IMR-90 (cell line): ENCODE results near the gene GPR142. TPM values are rescaled to one million over a fixed set of nuclear protein-coding genes. Genes with fewer than 3 reads are reported as not detected.

Experiments
- ATAC-seq: fragments of 200-7000 bp; cut with Tn5 transposase; 2 replicates; pipeline ENCODE4 v1.9.1; 2020; ENCODE audit warnings: low read depth, mild to moderate bottlenecking, moderate library complexity
- BruUV-seq: library from RNA; stranded (reverse); fragments of 400-500 nt; replicated peaks from 2 replicates; lab custom pipeline; 2021; lab: Mats Ljungman, UMichigan
- CTCF ChIA-PET: fragments of 300-600 bp; formaldehyde crosslinking; extraction: SDS; loops from one replicate; lab custom pipeline; 2021; ENCODE audit warnings: antibody characterized with exemption; lab: Yijun Ruan, JAX
- POLR2A ChIA-PET: fragments of 300-600 bp; sonication (Branson Sonifier 250); formaldehyde crosslinking; loops from one replicate; lab custom pipeline; 2022; ENCODE audit warnings: antibody characterized with exemption; ENCODE audit not compliant: unreplicated experiment; lab: Charles Lee
- DNase-seq: peaks from one replicate; pipeline ENCODE4 v3.0.0; 2013
- H2AFZ ChIP-seq: replicated peaks from 2 replicates; pipeline ENCODE3; 2013; ENCODE audit warnings: low read length, mild to moderate bottlenecking; ENCODE audit not compliant: poor library complexity
- H2AK5ac ChIP-seq: 2 replicates; pipeline ENCODE4 v1.6.1; 2013; ENCODE audit warnings: low read depth, low read length, inconsistent platforms
- H2AK9ac ChIP-seq: replicated peaks from 2 replicates; pipeline ENCODE3; 2013; ENCODE audit warnings: mild to moderate bottlenecking, low read depth, low read length, moderate library complexity; ENCODE audit not compliant: poor library complexity
- H2BK120ac ChIP-seq: 2 replicates; pipeline ENCODE4 v1.6.1; 2013; ENCODE audit warnings: low read depth, low read length, inconsistent platforms
- H2BK15ac ChIP-seq: 3 replicates; pipeline ENCODE4 v1.6.1; 2013; ENCODE audit warnings: low read depth, low read length, inconsistent platforms
- H2BK20ac ChIP-seq: 2 replicates; pipeline ENCODE4 v1.6.1; 2013; ENCODE audit warnings: low read depth, mild to moderate bottlenecking, inconsistent platforms, low read length, moderate library complexity
- H2BK5ac ChIP-seq: 2 replicates; pipeline ENCODE4 v1.6.1; 2013; ENCODE audit warnings: mild to moderate bottlenecking, low read depth, low read length, inconsistent platforms; ENCODE audit not compliant: poor library complexity, severe bottlenecking
- H3K14ac ChIP-seq: replicated peaks from 2 replicates; pipeline ENCODE4 v1.6.1; 2013; ENCODE audit warnings: low read depth, low read length, inconsistent platforms
- H3K18ac ChIP-seq: 2 replicates; pipeline ENCODE4 v1.6.1; 2013; ENCODE audit warnings: low read depth, low read length, control low read depth
- H3K23ac ChIP-seq: 2 replicates; pipeline ENCODE4 v1.6.1; 2013; ENCODE audit warnings: low read depth, low read length, inconsistent platforms
- H3K27ac ChIP-seq: 2 replicates; pipeline ENCODE4 v1.5.1; 2013; ENCODE audit warnings: mild to moderate bottlenecking, control low read depth, low read length; ENCODE audit not compliant: insufficient read depth
- H3K27me3 ChIP-seq: 2 replicates; pipeline ENCODE4 v1.6.1; 2013; ENCODE audit warnings: low read length; ENCODE audit not compliant: control insufficient read depth, insufficient read depth
- H3K36me3 ChIP-seq: 2 replicates; pipeline ENCODE4 v1.6.1; 2013; ENCODE audit warnings: low read length, mixed read lengths; ENCODE audit not compliant: control insufficient read depth, insufficient read depth
- H3K4ac ChIP-seq: 2 replicates; pipeline ENCODE4 v1.6.1; 2013; ENCODE audit warnings: low read depth, low read length, inconsistent platforms
- H3K4me1 ChIP-seq: 2 replicates; pipeline ENCODE4 v1.6.1; 2013; ENCODE audit warnings: low read length, mixed read lengths; ENCODE audit not compliant: control insufficient read depth, insufficient read depth
- H3K4me2 ChIP-seq: 2 replicates; pipeline ENCODE4 v1.6.1; 2013; ENCODE audit warnings: low read depth, mild to moderate bottlenecking, control low read depth, low read length, moderate library complexity
- H3K4me3 ChIP-seq: 2 replicates; pipeline ENCODE4 v1.5.1; 2013; ENCODE audit warnings: low read depth, mild to moderate bottlenecking, control low read depth, low read length, moderate library complexity; ENCODE audit not compliant: insufficient read depth
- H3K56ac ChIP-seq: 2 replicates; pipeline ENCODE4 v1.6.1; 2013; ENCODE audit warnings: low read length, inconsistent platforms; ENCODE audit not compliant: insufficient read depth; ENCODE audit errors: extremely low read depth
- H3K79me1 ChIP-seq, 2 experiments: 2 replicates each; pipeline ENCODE4 v1.6.1; 2013; ENCODE audit warnings: low read length in 2 of 2, inconsistent platforms in 1 of 2, low read depth in 1 of 2
- H3K9ac ChIP-seq: 2 replicates; pipeline ENCODE4 v1.6.1; 2013; ENCODE audit warnings: low read depth, low read length, control low read depth
- H3K9me1 ChIP-seq: 2 replicates; pipeline ENCODE4 v1.6.1; 2013; ENCODE audit warnings: low read length, inconsistent platforms; ENCODE audit not compliant: insufficient read depth
- H3K9me3 ChIP-seq: 2 replicates; pipeline ENCODE4 v1.6.1; 2013; ENCODE audit warnings: low read length; ENCODE audit not compliant: control insufficient read depth, insufficient read depth
- H4K20me1 ChIP-seq: 2 replicates; pipeline ENCODE4 v1.6.1; 2013; ENCODE audit warnings: low read length, inconsistent platforms; ENCODE audit not compliant: insufficient read depth
- H4K5ac ChIP-seq: 2 replicates; pipeline ENCODE4 v1.6.1; 2013; ENCODE audit warnings: mild to moderate bottlenecking, low read depth, low read length, control low read depth
- H4K8ac ChIP-seq, 2 experiments: 2 replicates each; pipeline ENCODE4 v1.6.1; 2013; ENCODE audit warnings: low read depth in 2 of 2, low read length in 2 of 2, control low read depth in 1 of 2, inconsistent platforms in 1 of 2
- H4K91ac ChIP-seq: 2 replicates; pipeline ENCODE4 v1.6.1; 2013; ENCODE audit warnings: low read depth, low read length, inconsistent platforms; ENCODE audit not compliant: insufficient read depth
- BHLHE40 ChIP-seq: fragments of 150-350 bp; IDR thresholded peaks from 2 replicates; pipeline ENCODE4 v1.6.1; 2016; ENCODE audit warnings: mild to moderate bottlenecking, low read depth, low read length
- CEBPB ChIP-seq: IDR thresholded peaks from 2 replicates; pipeline ENCODE4 v1.6.1; 2012; ENCODE audit warnings: low read depth, low read length, improper control_type of control experiment
- CHD1 ChIP-seq: IDR thresholded peaks from 2 replicates; pipeline ENCODE4 v1.6.1; 2012; ENCODE audit warnings: low read depth, low read length, improper control_type of control experiment
- FOS ChIP-seq: fragments of 150-350 bp; IDR thresholded peaks from 2 replicates; pipeline ENCODE4 v1.6.1; 2016; ENCODE audit warnings: low read depth, low read length
- MAFK ChIP-seq: IDR thresholded peaks from 2 replicates; pipeline ENCODE4 v1.6.1; 2012; ENCODE audit warnings: low read depth, low read length, improper control_type of control experiment
- MAZ ChIP-seq: IDR thresholded peaks from 2 replicates; pipeline ENCODE4 v1.6.1; 2012; ENCODE audit warnings: low read depth, mild to moderate bottlenecking, low read length, improper control_type of control experiment, moderate library complexity, borderline replicate concordance
- MXI1 ChIP-seq: IDR thresholded peaks from 2 replicates; pipeline ENCODE4 v1.6.1; 2012; ENCODE audit warnings: low read depth, mild to moderate bottlenecking, low read length, moderate library complexity, borderline replicate concordance
- NFE2L2 ChIP-seq: fragments of 150-350 bp; IDR thresholded peaks from 2 replicates; pipeline ENCODE4 v1.6.1; 2016; ENCODE audit warnings: low read depth, mild to moderate bottlenecking, low read length
- POLR2A ChIP-seq: IDR thresholded peaks from 2 replicates; pipeline ENCODE4 v1.6.1; 2012; ENCODE audit warnings: mild to moderate bottlenecking, low read depth, low read length
- RAD21 ChIP-seq: IDR thresholded peaks from 2 replicates; pipeline ENCODE4 v1.6.1; 2012; ENCODE audit warnings: low read length, improper control_type of control experiment
- RCOR1 ChIP-seq: IDR thresholded peaks from 2 replicates; pipeline ENCODE4 v1.6.1; 2012; ENCODE audit warnings: mild to moderate bottlenecking, low read length, improper control_type of control experiment; ENCODE audit not compliant: insufficient replicate concordance
- SMC3 ChIP-seq: fragments of 150-350 bp; IDR thresholded peaks from 2 replicates; pipeline ENCODE4 v1.6.1; 2016; ENCODE audit warnings: low read depth, mild to moderate bottlenecking, antibody characterized with exemption, low read length, moderate library complexity
- WGBS, 2 experiments: methylation state at CpG; one replicate each; pipeline versions ENCODE4 v1.1.5 to v1.1.7; 2013; ENCODE audit warnings: missing lambda C conversion rate in 2 of 2; ENCODE audit not compliant: insufficient read length in 1 of 2; ENCODE audit errors: extremely low coverage in 2 of 2; 5-methylcytosine and 5-hydroxymethylcytosine counted together
- dilution Hi-C: fragments of 300-500 bp; cut with HindIII; formaldehyde crosslinking; loops from one replicate; pipeline ENCODE4 v1.14.3; 2018; ENCODE audit warnings: low sequenced_read_pairs; ENCODE audit not compliant: unreplicated experiment
- in situ Hi-C: fragments of 300-500 bp; cut with MboI; formaldehyde crosslinking; loops from 3 replicates; pipeline ENCODE4 v1.14.3; 2019; ENCODE audit warnings: low sequenced_read_pairs, inconsistent platforms, mixed read lengths
- intact Hi-C: fragments of 100-400 bp; cut with micrococcal nuclease; formaldehyde crosslinking; loops from 2 replicates; pipeline ENCODE4 v1.10.0; 2022
- polyA plus RNA-seq, 3 experiments: library from polyadenylated mRNA; depleted of rRNA; stranded (reverse); fragments of >200 nt; gene quantifications; 2 replicates each; pipeline ENCODE4 v1.2.3, GENCODE V29; 2012; ENCODE audit warnings: low replicate concordance in 1 of 3
- total RNA-seq: library from RNA; depleted of rRNA; stranded (reverse); fragments of >200 nt; gene quantifications from 2 replicates; pipeline ENCODE4 v1.2.3, GENCODE V29; 2012
- TF ChIP-seq, protein P1 (sequence below): fragments of 150-350 bp; IDR thresholded peaks from 2 replicates; pipeline ENCODE4 v1.6.1; 2017; ENCODE audit warnings: mild to moderate bottlenecking, antibody characterized with exemption, low read length, low read depth
- TF ChIP-seq, protein P2 (sequence below): fragments of 150-350 bp; IDR thresholded peaks from 2 replicates; pipeline ENCODE4 v1.6.1; 2016; ENCODE audit warnings: low read depth, mild to moderate bottlenecking, low read length, moderate library complexity, borderline replicate concordance

The GPR142 gene
- total and polyA plus RNA-seq, 2 of the 4 experiments (the other 2 are of a cell fraction) = not detected

DNA sequence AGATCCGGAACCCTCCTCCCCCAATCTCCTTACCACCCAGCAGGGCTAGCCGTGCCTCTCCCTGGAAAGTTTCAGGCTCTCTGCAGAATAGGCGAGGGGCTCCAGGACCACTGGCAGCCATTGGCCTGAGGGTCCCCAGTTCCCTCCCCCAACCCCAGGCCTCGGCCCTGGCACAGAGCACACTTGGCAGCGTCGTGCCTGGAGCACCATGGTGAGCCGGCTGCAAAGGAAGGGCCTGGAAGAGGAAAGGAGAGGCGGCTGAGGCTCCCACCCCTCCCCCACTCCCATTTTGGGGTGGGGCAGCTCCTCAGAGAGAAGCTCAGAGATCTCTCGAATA is 5.3 kb upstream of the GPR142 start:
- dilution Hi-C loops = no loop called here
- POLR2A ChIA-PET = no interaction called here
- 0% methylated on average over 2 of the region's 9 CpGs; no CpG with 5 or more reads in 1 of the 2 experiments for WGBS, 2 experiments

More for the DNA sequence above, 5.3 kb upstream of the GPR142 start:
- DNase-seq = no peak
- Histone ChIP-seq H2BK20ac (no peak overlapping the region), H3K56ac (no peak overlapping the region), H3K9ac (no peak overlapping the region), H4K20me1 (no peaks in the 10 kb centered on the region), H4K8ac (no peak overlapping the region), H3K36me3 (no peaks in the 10 kb centered on the region), H2BK5ac (no peak overlapping the region), H4K91ac (no peak overlapping the region), H3K4me1 (no peaks in the 10 kb centered on the region), H3K4me3 (no peak overlapping the region), H3K23ac (no peak overlapping the region), H3K18ac (no peak overlapping the region), H2AK9ac (no peak overlapping the region), H2BK120ac (no peak overlapping the region), H3K9me1 (no peaks in the 10 kb centered on the region), H3K9me3 (no peaks in the 10 kb centered on the region), H4K5ac (no peak overlapping the region), H3K14ac (no peak overlapping the region), H2AFZ (no peak overlapping the region), H2BK15ac (no peak overlapping the region), H2AK5ac (no peak overlapping the region), H3K27ac (no peak overlapping the region), H3K4me2 (no peak overlapping the region), H3K79me1 (no peaks in the 10 kb centered on the region), H3K4ac (no peak overlapping the region), H3K27me3 (peaks cover 5% of the 10 kb centered on the region; the same call in 1 of the 2 replicates)
- BruUV-seq = no TSS peak
- no peak for ATAC-seq
- in situ Hi-C loops = no loop called here
- CTCF ChIA-PET = no interaction called here
- intact Hi-C loops = loop anchor here (5.0 kb wide), 1 partner anchor 155 kb away; no protein-coding TSS in a partner anchor
- TF ChIP-seq MAFK (no peak), FOS (no peak), MXI1 (no peak), POLR2A (no peak), SMC3 (no peak), BHLHE40 (no peak), RAD21 (no peak), RCOR1 (no peak), MAZ (no peak), CEBPB (no peak), CHD1 (no peak), NFE2L2 (no peak)
- TF ChIP-seq, protein P1, sequence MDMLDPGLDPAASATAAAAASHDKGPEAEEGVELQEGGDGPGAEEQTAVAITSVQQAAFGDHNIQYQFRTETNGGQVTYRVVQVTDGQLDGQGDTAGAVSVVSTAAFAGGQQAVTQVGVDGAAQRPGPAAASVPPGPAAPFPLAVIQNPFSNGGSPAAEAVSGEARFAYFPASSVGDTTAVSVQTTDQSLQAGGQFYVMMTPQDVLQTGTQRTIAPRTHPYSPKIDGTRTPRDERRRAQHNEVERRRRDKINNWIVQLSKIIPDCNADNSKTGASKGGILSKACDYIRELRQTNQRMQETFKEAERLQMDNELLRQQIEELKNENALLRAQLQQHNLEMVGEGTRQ = no peak
- TF ChIP-seq, protein P2, sequence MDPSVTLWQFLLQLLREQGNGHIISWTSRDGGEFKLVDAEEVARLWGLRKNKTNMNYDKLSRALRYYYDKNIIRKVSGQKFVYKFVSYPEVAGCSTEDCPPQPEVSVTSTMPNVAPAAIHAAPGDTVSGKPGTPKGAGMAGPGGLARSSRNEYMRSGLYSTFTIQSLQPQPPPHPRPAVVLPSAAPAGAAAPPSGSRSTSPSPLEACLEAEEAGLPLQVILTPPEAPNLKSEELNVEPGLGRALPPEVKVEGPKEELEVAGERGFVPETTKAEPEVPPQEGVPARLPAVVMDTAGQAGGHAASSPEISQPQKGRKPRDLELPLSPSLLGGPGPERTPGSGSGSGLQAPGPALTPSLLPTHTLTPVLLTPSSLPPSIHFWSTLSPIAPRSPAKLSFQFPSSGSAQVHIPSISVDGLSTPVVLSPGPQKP = no peak
